Astrocyte (in vitro differentiated cells and primary cell): ENCODE results near the gene CBFA2T2. TPM values are rescaled to one million over a fixed set of nuclear protein-coding genes. Genes with fewer than 3 reads are reported as not detected.

Experiments
- DNase-seq: peaks from one replicate; pipeline ENCODE4 v3.0.0-alpha.2; 2010; ENCODE audit warnings: low read depth
- FAIRE-seq: peaks from 2 replicates; lab custom pipeline; 2011; peaks lifted over from hg19 to GRCh38; lab: Jason Lieb, UNC
- H2AFZ ChIP-seq: 2 replicates; pipeline ENCODE4 v1.6.0; 2012; ENCODE audit warnings: low read depth, low read length, inconsistent platforms
- H3K27ac ChIP-seq: 2 replicates; pipeline ENCODE4 v1.5.1; 2011; ENCODE audit warnings: low read depth, low read length, inconsistent platforms
- H3K27me3 ChIP-seq: 2 replicates; pipeline ENCODE4 v1.6.0; 2011; ENCODE audit warnings: low read length, inconsistent platforms; ENCODE audit not compliant: insufficient read depth
- H3K36me3 ChIP-seq: 2 replicates; pipeline ENCODE4 v1.5.1; 2011; ENCODE audit warnings: low read length, inconsistent platforms; ENCODE audit not compliant: insufficient read depth
- H3K4me1 ChIP-seq: 2 replicates; pipeline ENCODE4 v1.5.1; 2011; ENCODE audit warnings: low read length, inconsistent platforms; ENCODE audit not compliant: insufficient read depth
- H3K4me2 ChIP-seq: 2 replicates; pipeline ENCODE4 v1.6.0; 2012; ENCODE audit warnings: low read length, inconsistent platforms
- H3K4me3 ChIP-seq: 2 replicates; pipeline ENCODE4 v1.5.1; 2011; ENCODE audit warnings: low read depth, mild to moderate bottlenecking, low read length, inconsistent platforms; ENCODE audit not compliant: insufficient read depth
- H3K79me2 ChIP-seq: 2 replicates; pipeline ENCODE4 v1.6.0; 2012; ENCODE audit warnings: mild to moderate bottlenecking, low read length, inconsistent platforms; ENCODE audit not compliant: insufficient read depth
- H3K9ac ChIP-seq: 2 replicates; pipeline ENCODE4 v1.6.0; 2012; ENCODE audit warnings: mild to moderate bottlenecking, low read length, inconsistent platforms
- H3K9me3 ChIP-seq: 2 replicates; pipeline ENCODE4 v1.5.1; 2012; ENCODE audit warnings: low read depth, mild to moderate bottlenecking, low read length, inconsistent platforms; ENCODE audit not compliant: insufficient read depth
- H4K20me1 ChIP-seq: 2 replicates; pipeline ENCODE4 v1.6.0; 2012; ENCODE audit warnings: low read length, inconsistent platforms; ENCODE audit not compliant: insufficient read depth
- H3K27ac Mint-ChIP-seq: one replicate; pipeline ENCODE4 v1.8.0; 2021; ENCODE audit warnings: mild to moderate bottlenecking, mixed read lengths; ENCODE audit not compliant: unreplicated experiment
- H3K27me3 Mint-ChIP-seq: one replicate; pipeline ENCODE4 v1.8.0; 2021; ENCODE audit warnings: low read depth, mixed read lengths; ENCODE audit not compliant: unreplicated experiment
- H3K36me3 Mint-ChIP-seq: one replicate; pipeline ENCODE4 v1.8.0; 2021; ENCODE audit warnings: low read depth, mixed read lengths; ENCODE audit not compliant: unreplicated experiment
- H3K4me1 Mint-ChIP-seq: one replicate; pipeline ENCODE4 v1.8.0; 2021; ENCODE audit warnings: low read depth, mixed read lengths; ENCODE audit not compliant: unreplicated experiment
- H3K4me3 Mint-ChIP-seq: one replicate; pipeline ENCODE4 v1.8.0; 2021; ENCODE audit warnings: mild to moderate bottlenecking, moderate library complexity, mixed read lengths; ENCODE audit not compliant: unreplicated experiment
- H3K9me3 Mint-ChIP-seq: one replicate; pipeline ENCODE4 v1.8.0; 2021; ENCODE audit warnings: mild to moderate bottlenecking, mixed read lengths; ENCODE audit not compliant: unreplicated experiment
- CTCF ChIP-seq: IDR thresholded peaks from 2 replicates; pipeline ENCODE4 v1.5.1; 2011; ENCODE audit warnings: low read depth, mild to moderate bottlenecking, inconsistent platforms, low read length, moderate library complexity; ENCODE audit not compliant: insufficient read depth
- EZH2 ChIP-seq: IDR thresholded peaks from 2 replicates; pipeline ENCODE4 v1.6.1; 2012; ENCODE audit warnings: mild to moderate bottlenecking, low read length, inconsistent platforms; ENCODE audit not compliant: insufficient read depth
- total RNA-seq: library from RNA; stranded (reverse); gene quantifications from 2 replicates; pipeline ENCODE4 v1.2.1, GENCODE V29; 2021

Gene CBFA2T2
- total RNA-seq, 1 donor from 2014 or later, result 14.6 TPM

- Mint-ChIP-seq H3K4me3 (no peak overlapping the region), H3K4me1 (no peaks in the 10 kb centered on the region), H3K27ac (no peak overlapping the region), H3K36me3 (peaks cover 3% of the 10 kb centered on the region), H3K9me3 (no peaks in the 10 kb centered on the region), H3K27me3 (peaks cover 9% of the 10 kb centered on the region)
- TF ChIP-seq EZH2 (no peak), CTCF (no peak)
- Histone ChIP-seq H3K27me3 (no peaks in the 10 kb centered on the region), H3K9ac (no peak overlapping the region), H3K36me3 (no peaks in the 10 kb centered on the region), H3K4me1 (peaks cover 8% of the 10 kb centered on the region), H3K4me2 (no peak overlapping the region), H3K4me3 (no peak overlapping the region), H3K27ac (no peak overlapping the region), H3K79me2 (peaks cover 3% of the 10 kb centered on the region), H4K20me1 (peaks cover 28% of the 10 kb centered on the region), H2AFZ (no peak overlapping the region), H3K9me3 (no peaks in the 10 kb centered on the region)
- no peak for FAIRE-seq
- DNase-seq, result no peak
Measured at GRCh38 chr20:33679758-33680485, 190.0 kb downstream of the CBFA2T2 start.

GRCh38 chr20:33680686-33681085 lies 190.8 kb downstream of the CBFA2T2 start:
- no peak overlapping the region for H3K9ac ChIP-seq
- FAIRE-seq (no peak), DNase-seq (peak; percentile 26)
- H2AFZ ChIP-seq, result no peak overlapping the region
- H3K9me3 ChIP-seq, result no peaks in the 10 kb centered on the region
- no peak for TF ChIP-seq EZH2
- TF ChIP-seq CTCF, result no peak
- peaks cover 10% of the 10 kb centered on the region for H3K79me2 ChIP-seq
- Mint-ChIP-seq H3K36me3 (peaks cover 3% of the 10 kb centered on the region), H3K4me1 (no peaks in the 10 kb centered on the region), H3K27ac (no peak overlapping the region), H3K9me3 (no peaks in the 10 kb centered on the region), H3K27me3 (peaks cover 9% of the 10 kb centered on the region), H3K4me3 (no peak overlapping the region)
- no peak overlapping the region for H3K4me3 ChIP-seq
- H4K20me1 ChIP-seq, result peaks cover 28% of the 10 kb centered on the region
- no peaks in the 10 kb centered on the region for H3K36me3 ChIP-seq
- no peak overlapping the region for H3K4me2 ChIP-seq
- H3K27ac ChIP-seq, result no peak overlapping the region
- peaks cover 11% of the 10 kb centered on the region for H3K4me1 ChIP-seq
- H3K27me3 ChIP-seq, result no peaks in the 10 kb centered on the region

- Mint-ChIP-seq H3K27ac (no peak overlapping the region), H3K4me3 (no peak overlapping the region), H3K9me3 (no peaks in the 10 kb centered on the region), H3K4me1 (no peaks in the 10 kb centered on the region), H3K27me3 (peaks cover 9% of the 10 kb centered on the region), H3K36me3 (peaks cover 3% of the 10 kb centered on the region)
- Histone ChIP-seq H3K27me3 (no peaks in the 10 kb centered on the region), H3K79me2 (peaks cover 10% of the 10 kb centered on the region), H4K20me1 (peaks cover 28% of the 10 kb centered on the region), H3K27ac (no peak overlapping the region), H3K4me1 (peaks cover 11% of the 10 kb centered on the region), H2AFZ (no peak overlapping the region), H3K4me2 (no peak overlapping the region), H3K9me3 (no peaks in the 10 kb centered on the region), H3K4me3 (no peak overlapping the region), H3K36me3 (no peaks in the 10 kb centered on the region), H3K9ac (no peak overlapping the region)
- DNase-seq (no peak), FAIRE-seq (no peak)
- TF ChIP-seq CTCF (no peak), EZH2 (no peak)
Measured at GRCh38 chr20:33681288-33681687, 191.4 kb downstream of the CBFA2T2 start.
